Psoas muscle (tissue), 8 donors: ENCODE measurements around the gene PACS1. TPM values are rescaled to one million over a fixed set of nuclear protein-coding genes. Genes with fewer than 3 reads are reported as not detected.

Experiments
- ATAC-seq, 4 donors: fragments of 200-7000 bp; cut with Tn5 transposase; one replicate each; pipeline ENCODE4 v1.9.1; 2020; ENCODE audit warnings: moderate library complexity in 3 of 4, mild to moderate bottlenecking in 2 of 4
- DNase-seq, 2 donors: peaks; one replicate each; pipeline ENCODE4 v3.0.0-alpha.2; 2020
- H3K27ac ChIP-seq: fragments of 200-600 bp; one replicate; pipeline ENCODE4 v1.8.0; 2022
- H3K27me3 ChIP-seq, 3 donors: fragments of 200-600 bp in 1 of 3; one replicate each; pipeline versions ENCODE4 v1.6.1 to v1.8.0; 2013 to 2022; ENCODE audit warnings: low read length in 2 of 3, mild to moderate bottlenecking in 2 of 3, moderate library complexity in 1 of 3; ENCODE audit not compliant: insufficient read depth in 3 of 3
- H3K36me3 ChIP-seq, 2 donors: fragments of 200-600 bp in 1 of 2; one replicate each; pipeline versions ENCODE4 v1.6.1 to v1.8.0; 2013 to 2022; ENCODE audit warnings: low read depth in 1 of 2, mild to moderate bottlenecking in 1 of 2, moderate library complexity in 1 of 2; ENCODE audit not compliant: insufficient read depth in 1 of 2
- H3K4me1 ChIP-seq: fragments of 200-600 bp; one replicate; pipeline ENCODE4 v1.8.0; 2022
- H3K4me3 ChIP-seq: fragments of 200-600 bp; one replicate; pipeline ENCODE4 v1.8.0; 2022; ENCODE audit warnings: mild to moderate bottlenecking
- H3K9me3 ChIP-seq: fragments of 200-600 bp; one replicate; pipeline ENCODE4 v1.8.0; 2022
- WGBS, 3 donors: extraction: QIAGEN DNeasy Blood & Tissue Kit; methylation state at CpG; one replicate each; pipeline versions ENCODE4 v1.1.6 to v1.1.7; 2013; 5-methylcytosine and 5-hydroxymethylcytosine counted together
- intact Hi-C, 2 donors: fragments of 100-400 bp; cut with DNase I; formaldehyde crosslinking; loops; one replicate each; pipeline versions ENCODE4 v1.11.0 to v1.14.2; 2022
- polyA plus RNA-seq, 3 donors: library from polyadenylated mRNA; stranded (reverse); fragments of 200-250 nt; gene quantifications; one replicate each; pipeline ENCODE4 v1.2.3, GENCODE V29; 2013
- total RNA-seq, 4 donors: library from RNA; stranded (reverse); fragmentation: NEBNext Ultra II Directional in 2 of 4; extraction: Animal tissue kit (Norgen Biotek cat#: 25700) in 2 of 4; gene quantifications; one replicate each; pipeline versions ENCODE4 v1.2.1 to v1.2.4, GENCODE V29; 2021 to 2023
- TF ChIP-seq, protein P1 (sequence below): fragments of 200-600 bp; IDR thresholded peaks from one replicate; pipeline ENCODE4 v1.8.0; 2022; ENCODE audit warnings: antibody characterized with exemption
- donor health status: healthy with polysubstance abuse.
- donor health status: DM: no; HTN: no; CAD: no; lungs with moderate emphysema.
- donor health status: Bipolar disorder and iron deficiency.
- donor health status: healthy.
- donor health status: DM: yes; HTN: yes; CAD: no.
- donor health status: DM: no; HTN: no; CAD: no.
- donor health status: DM: no; HTN: no; CAD: no.
- donor health status: DM: yes; HTN: yes; CAD: no.

PACS1 gene
- total and polyA plus RNA-seq, 7 donors, result 7.4 to 27.8 (median 16.3) TPM

DNA sequence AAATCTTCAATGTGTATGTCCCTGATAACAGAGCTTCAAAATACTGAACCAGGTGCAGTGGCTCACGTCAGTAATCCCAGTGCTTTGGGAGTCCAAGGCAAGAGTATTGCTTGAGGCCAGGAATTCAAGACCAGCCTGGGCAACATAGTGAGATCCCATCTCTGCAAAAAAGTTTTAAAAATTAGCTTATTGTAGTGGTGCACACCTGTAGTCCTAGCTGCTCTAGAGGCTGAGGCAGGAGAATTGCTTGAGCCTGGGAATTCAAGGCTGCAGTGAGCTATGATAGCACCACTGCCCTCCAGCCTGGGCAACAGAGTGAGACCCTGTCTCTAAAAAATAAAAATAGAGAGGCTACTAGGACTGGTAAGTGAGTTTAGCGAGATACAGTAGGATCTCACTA lies 84.0 kb downstream of the PACS1 start:
- Histone ChIP-seq H3K9me3 (no peaks in the 10 kb centered on the region), H3K27me3 (no peaks in the 10 kb centered on the region), H3K4me3 (no peak overlapping the region), H3K27ac (no peak overlapping the region), H3K4me1 (no peaks in the 10 kb centered on the region), H3K36me3 (no peaks in the 10 kb centered on the region)
- ATAC-seq (no peak), DNase-seq (no peak)
- TF ChIP-seq, protein P1, sequence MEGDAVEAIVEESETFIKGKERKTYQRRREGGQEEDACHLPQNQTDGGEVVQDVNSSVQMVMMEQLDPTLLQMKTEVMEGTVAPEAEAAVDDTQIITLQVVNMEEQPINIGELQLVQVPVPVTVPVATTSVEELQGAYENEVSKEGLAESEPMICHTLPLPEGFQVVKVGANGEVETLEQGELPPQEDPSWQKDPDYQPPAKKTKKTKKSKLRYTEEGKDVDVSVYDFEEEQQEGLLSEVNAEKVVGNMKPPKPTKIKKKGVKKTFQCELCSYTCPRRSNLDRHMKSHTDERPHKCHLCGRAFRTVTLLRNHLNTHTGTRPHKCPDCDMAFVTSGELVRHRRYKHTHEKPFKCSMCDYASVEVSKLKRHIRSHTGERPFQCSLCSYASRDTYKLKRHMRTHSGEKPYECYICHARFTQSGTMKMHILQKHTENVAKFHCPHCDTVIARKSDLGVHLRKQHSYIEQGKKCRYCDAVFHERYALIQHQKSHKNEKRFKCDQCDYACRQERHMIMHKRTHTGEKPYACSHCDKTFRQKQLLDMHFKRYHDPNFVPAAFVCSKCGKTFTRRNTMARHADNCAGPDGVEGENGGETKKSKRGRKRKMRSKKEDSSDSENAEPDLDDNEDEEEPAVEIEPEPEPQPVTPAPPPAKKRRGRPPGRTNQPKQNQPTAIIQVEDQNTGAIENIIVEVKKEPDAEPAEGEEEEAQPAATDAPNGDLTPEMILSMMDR, result no peak
- intact Hi-C loops, result no loop called here
- WGBS, 3 donors, result 89 to 97% (median 96%) methylated on average over 2 of the region's 2 CpGs

DNA sequence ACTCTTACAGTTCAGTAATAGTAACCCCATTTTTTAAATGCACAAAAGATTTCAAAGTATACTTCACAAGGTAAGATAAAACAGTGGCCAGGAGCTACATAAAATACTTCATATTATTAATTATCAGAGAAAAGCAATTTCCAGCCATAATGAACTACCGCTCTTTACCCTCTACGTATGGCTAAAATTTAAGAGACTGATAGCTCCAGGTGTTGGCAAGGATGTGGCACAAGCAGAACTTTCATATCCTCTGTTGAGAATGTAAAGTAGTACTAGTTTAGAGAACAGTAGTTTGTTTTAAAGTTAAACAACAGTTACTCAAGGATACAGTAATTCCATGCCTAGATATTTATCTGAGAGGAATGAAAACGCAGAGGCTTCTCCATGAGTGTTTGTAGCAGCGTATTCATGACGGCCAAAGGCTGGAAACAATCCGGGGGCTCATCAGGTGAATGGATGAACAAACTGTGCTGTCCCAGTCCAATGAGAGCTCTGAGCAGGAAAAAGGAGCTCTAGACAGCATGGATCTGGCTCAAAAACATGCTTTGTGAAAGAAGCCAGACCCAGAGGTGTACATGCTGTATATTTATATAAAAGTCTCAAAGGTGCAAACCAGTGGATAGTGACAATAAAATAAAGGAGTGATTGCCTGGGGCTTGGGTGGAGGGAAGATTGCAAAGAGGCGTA lies 85.5 kb downstream of the PACS1 start:
- no peak overlapping the region for H3K27ac ChIP-seq
- ATAC-seq, result no peak
- no peaks in the 10 kb centered on the region for H3K36me3 ChIP-seq
- intact Hi-C loops, result no loop called here
- no peaks in the 10 kb centered on the region for H3K4me1 ChIP-seq
- H3K4me3 ChIP-seq, result no peak overlapping the region
- no peaks in the 10 kb centered on the region for H3K9me3 ChIP-seq
- no peak for DNase-seq
- 95 to 97% (median 95%) methylated on average over 7 of the region's 7 CpGs for WGBS, 3 donors
- H3K27me3 ChIP-seq, result no peaks in the 10 kb centered on the region
- TF ChIP-seq, protein P1, result no peak

DNA sequence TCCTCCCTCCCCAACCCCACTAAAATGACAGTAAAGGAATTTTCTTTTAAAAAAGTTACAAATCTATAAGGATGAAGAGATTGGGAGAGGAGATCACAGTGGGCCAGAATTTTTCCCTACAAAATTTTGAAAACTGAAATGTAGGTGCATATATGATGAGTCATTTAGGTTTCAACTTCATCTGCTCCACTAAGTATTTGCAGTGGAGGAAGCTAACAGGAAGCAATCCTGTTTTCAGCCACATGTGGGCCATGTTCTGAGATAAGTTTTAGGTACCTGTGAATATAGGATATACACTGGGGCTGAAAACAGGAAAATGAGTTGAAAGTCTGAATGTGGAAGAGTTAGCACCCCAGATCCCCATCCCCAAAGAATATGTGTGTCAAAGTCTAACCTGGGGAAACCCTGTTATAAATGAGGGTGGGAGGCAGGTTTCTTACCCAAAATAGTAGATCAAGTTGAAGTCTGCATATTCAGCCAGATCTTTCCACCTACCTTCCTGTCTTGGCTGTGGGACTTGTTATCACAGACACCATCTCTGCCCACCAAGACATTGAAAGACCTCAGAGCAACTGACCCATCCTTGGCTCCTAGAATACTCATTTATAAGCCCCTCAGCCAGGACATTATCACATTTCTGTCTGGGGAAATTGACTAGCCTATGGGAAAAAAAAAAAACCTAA lies 87.3 kb downstream of the PACS1 start:
- ATAC-seq, result no peak
- no peak for DNase-seq
- H3K9me3 ChIP-seq, result no peaks in the 10 kb centered on the region
- TF ChIP-seq, protein P1, result no peak
- intact Hi-C loops, result no loop called here
- no peak overlapping the region for H3K4me3 ChIP-seq
- H3K27me3 ChIP-seq, result no peaks in the 10 kb centered on the region
- H3K4me1 ChIP-seq, result peaks cover 5% of the 10 kb centered on the region
- no peaks in the 10 kb centered on the region for H3K36me3 ChIP-seq
- H3K27ac ChIP-seq, result no peak overlapping the region

DNA sequence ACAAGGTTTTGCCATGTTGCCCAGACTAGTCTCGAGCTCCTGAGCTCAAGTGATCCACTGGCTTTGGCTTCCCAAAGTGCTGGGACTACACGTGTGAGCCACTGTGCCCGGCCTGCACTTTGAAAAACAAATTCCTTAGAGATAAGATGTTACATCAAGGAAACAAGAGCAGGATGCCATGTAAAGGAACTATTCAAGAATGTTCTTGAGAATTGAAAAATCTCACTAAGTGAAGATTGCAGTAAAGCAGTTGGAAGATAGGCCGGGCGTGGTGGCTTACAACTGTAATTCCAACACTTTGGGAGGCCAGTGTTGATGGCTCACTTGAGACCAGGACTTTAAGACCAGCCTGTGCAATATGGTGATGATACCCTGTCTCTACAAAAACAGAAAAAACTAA lies 88.1 kb downstream of the PACS1 start:
- DNase-seq (no peak), ATAC-seq (no peak)
- H3K9me3 ChIP-seq, result no peaks in the 10 kb centered on the region
- 92 to 99% (median 96%) methylated on average over 5 of the region's 5 CpGs for WGBS, 3 donors
- TF ChIP-seq, protein P1, result no peak
- H3K27ac ChIP-seq, result no peak overlapping the region
- peaks cover 5% of the 10 kb centered on the region for H3K4me1 ChIP-seq
- H3K27me3 ChIP-seq, result no peaks in the 10 kb centered on the region
- intact Hi-C loops, result no loop called here
- no peaks in the 10 kb centered on the region for H3K36me3 ChIP-seq
- H3K4me3 ChIP-seq, result no peak overlapping the region
